Esophagus muscularis mucosa (tissue), 3 donors: ENCODE results near the gene RTN3.
A peak's percentile ranks its signal among the peaks of the same experiment; 100 is the strongest.

Experiments
- POLR2A ChIP-seq: fragments of 450-650 bp; IDR thresholded peaks from one replicate; pipeline ENCODE4 v1.6.1; 2017; ENCODE audit warnings: antibody characterized with exemption, moderate library complexity, mild to moderate bottlenecking, low read depth
- TF ChIP-seq, protein P1 (sequence below), 3 experiments: fragments of 200-600 bp in 2 of 3; fragments of 450-650 bp in 1 of 3; sonication (generic) in 2 of 3; IDR thresholded peaks; one replicate each; pipeline ENCODE4 v1.5.1; 2017 to 2019; ENCODE audit warnings: antibody characterized with exemption in 3 of 3, mild to moderate bottlenecking in 2 of 3, moderate library complexity in 1 of 3

DNA sequence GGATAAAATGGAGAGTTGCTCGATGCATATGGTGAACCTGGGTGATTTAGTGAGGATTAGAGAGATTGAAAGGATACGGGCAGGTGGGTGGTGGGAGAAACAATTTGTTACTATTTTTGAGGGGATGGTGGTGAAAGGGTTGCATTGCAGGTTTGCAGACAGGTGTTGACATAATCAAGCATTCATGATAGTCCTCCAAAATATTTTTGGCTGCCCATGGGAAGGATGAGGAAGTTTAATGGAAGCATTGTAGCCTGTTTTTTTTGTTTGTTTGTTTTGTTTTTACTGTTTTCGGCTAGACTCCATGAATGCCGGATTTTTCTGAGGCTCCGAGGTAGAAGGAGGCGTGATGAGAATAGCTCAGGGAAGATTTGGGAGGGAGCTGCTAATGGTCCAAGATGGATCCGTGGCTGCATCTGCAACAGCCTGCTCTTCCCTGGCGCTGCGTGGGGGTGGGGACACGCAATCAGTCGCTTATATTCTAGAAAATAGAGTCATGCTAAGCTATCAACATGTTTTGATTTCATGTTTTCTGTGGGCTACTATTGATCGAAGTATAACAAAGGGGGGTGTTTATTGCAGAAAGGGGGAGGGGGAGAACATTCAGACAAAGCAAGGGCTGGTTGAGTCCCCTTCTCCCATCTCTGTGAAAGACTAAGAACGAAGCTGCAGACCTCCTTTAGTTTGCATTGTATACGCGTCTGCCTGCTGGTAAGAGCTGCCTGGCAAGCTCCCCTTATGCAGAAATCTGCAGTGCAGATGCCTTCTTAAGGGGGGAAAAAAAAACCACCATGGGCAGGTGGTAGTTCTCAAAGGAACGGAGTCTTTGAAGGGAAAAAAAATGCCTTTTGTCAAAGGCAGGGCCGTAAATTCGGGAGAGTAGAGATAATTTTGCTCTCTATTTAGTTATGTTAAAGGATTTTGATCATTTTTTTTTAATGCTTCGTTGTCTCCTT, 1.0 kb downstream of the RTN3 start:
- TF ChIP-seq, protein P1, sequence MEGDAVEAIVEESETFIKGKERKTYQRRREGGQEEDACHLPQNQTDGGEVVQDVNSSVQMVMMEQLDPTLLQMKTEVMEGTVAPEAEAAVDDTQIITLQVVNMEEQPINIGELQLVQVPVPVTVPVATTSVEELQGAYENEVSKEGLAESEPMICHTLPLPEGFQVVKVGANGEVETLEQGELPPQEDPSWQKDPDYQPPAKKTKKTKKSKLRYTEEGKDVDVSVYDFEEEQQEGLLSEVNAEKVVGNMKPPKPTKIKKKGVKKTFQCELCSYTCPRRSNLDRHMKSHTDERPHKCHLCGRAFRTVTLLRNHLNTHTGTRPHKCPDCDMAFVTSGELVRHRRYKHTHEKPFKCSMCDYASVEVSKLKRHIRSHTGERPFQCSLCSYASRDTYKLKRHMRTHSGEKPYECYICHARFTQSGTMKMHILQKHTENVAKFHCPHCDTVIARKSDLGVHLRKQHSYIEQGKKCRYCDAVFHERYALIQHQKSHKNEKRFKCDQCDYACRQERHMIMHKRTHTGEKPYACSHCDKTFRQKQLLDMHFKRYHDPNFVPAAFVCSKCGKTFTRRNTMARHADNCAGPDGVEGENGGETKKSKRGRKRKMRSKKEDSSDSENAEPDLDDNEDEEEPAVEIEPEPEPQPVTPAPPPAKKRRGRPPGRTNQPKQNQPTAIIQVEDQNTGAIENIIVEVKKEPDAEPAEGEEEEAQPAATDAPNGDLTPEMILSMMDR (IDR thresholded peaks at IDR 0.05), result peak in 1 of 3 experiments; percentile 27
- no peak for TF ChIP-seq POLR2A
